ENCODE measurements around the gene EXOC3L4.

EXOC3L4 gene

GRCh38 chr14:103121846-103122584 is 27.5 kb downstream of the EXOC3L4 start:
- no peak for DNase-seq (ENCODE audit: low read depth)

GRCh38 chr14:103122585-103122946 is 28.0 kb downstream of the EXOC3L4 start:
- no peak for DNase-seq (ENCODE audit: low read depth)

GRCh38 chr14:103122947-103123633 is 28.6 kb downstream of the EXOC3L4 start, which contains the start of gene TNFAIP2:
TSS of gene TNFAIP2 (plus strand) at chr14:103123461. CDS start at chr14:103126458, 2,997 bp downstream.
- DNase-seq (ENCODE audit: low read depth), result no peak

- DNase-seq (ENCODE audit: low read depth), result no peak
Measured at GRCh38 chr14:103123634-103124500, 29.3 kb downstream of the EXOC3L4 start.

GRCh38 chr14:103124501-103125001 is 30.0 kb downstream of the EXOC3L4 start:
- DNase-seq (ENCODE audit: low read depth), result no peak

GRCh38 chr14:103125098-103126070 is 30.9 kb downstream of the EXOC3L4 start:
- DNase-seq (ENCODE audit: low read depth), result no peak

GRCh38 chr14:103126088-103126872 is 31.8 kb downstream of the EXOC3L4 start:
- DNase-seq (ENCODE audit: low read depth), result no peak

- no peak for DNase-seq (ENCODE audit: low read depth)
Measured at GRCh38 chr14:103126873-103127304, 32.4 kb downstream of the EXOC3L4 start.

- DNase-seq (ENCODE audit: low read depth), result no peak
Measured at GRCh38 chr14:103127356-103127755, 32.8 kb downstream of the EXOC3L4 start.

- DNase-seq (ENCODE audit: low read depth), result no peak
Measured at GRCh38 chr14:103127861-103128598, 33.5 kb downstream of the EXOC3L4 start.

- DNase-seq (ENCODE audit: low read depth), result no peak
Measured at GRCh38 chr14:103128631-103129300, 34.2 kb downstream of the EXOC3L4 start.

GRCh38 chr14:103129301-103130016 is 34.9 kb downstream of the EXOC3L4 start:
- DNase-seq (ENCODE audit: low read depth), result no peak

- no peak for DNase-seq (ENCODE audit: low read depth)
Measured at GRCh38 chr14:103130017-103130764, 35.7 kb downstream of the EXOC3L4 start.

- no peak for DNase-seq (ENCODE audit: low read depth)
Measured at GRCh38 chr14:103130965-103131364, 36.4 kb downstream of the EXOC3L4 start.

- DNase-seq (ENCODE audit: low read depth), result no peak
Measured at GRCh38 chr14:103131580-103131979, 37.1 kb downstream of the EXOC3L4 start.

- DNase-seq (ENCODE audit: low read depth), result no peak
Measured at GRCh38 chr14:103132381-103133209, 38.1 kb downstream of the EXOC3L4 start.

Measured in HS-5 (cell line).